Ishikawa (cell line): ENCODE data around the gene KIAA0513.

ENCODE experiments used
- CEBPB ChIP-seq: IDR thresholded peaks from 2 replicates; pipeline ENCODE4 v1.6.1; 2012
- EP300 ChIP-seq: IDR thresholded peaks from 2 replicates; pipeline ENCODE4 v1.6.1; 2012; ENCODE audit warnings: borderline replicate concordance
- MAX ChIP-seq: IDR thresholded peaks from 2 replicates; pipeline ENCODE4 v1.6.1; 2012

- TF ChIP-seq EP300, result no peak
- TF ChIP-seq CEBPB, result no peak
- no peak for TF ChIP-seq MAX
These were observed 13.3 kb upstream of the KIAA0513 start for GRCh38 chr16:85014311-85014710.
